Measurements from ENCODE around the gene TBC1D22A.

TBC1D22A gene

DNA sequence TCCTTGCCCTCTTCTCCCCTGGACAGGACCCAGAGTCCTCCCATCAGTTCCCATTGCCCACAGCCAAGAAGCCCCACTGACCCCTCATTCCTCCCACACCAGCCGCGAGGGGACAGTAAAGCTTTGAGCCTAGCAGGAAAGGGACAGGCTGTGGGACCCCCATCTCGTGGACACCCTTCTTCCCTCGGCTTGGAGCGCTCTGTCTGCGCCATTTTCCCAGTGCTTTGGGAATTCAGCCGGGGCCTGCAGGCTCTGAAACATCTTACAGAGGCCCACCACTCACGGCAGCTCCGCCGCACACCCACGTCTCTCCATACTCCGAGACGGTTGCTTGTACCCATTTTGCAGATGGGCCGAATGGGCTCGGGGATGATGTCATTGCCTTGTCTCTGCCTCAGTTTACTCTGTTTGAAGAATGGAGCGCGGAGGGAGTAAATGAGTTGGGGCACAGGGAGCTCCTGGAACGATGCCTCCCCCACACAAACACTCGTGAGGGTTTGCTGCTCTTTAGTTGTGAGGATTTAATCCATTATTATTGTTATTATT is 447.7 kb downstream of the TBC1D22A start:
- TF ChIP-seq, protein P1, sequence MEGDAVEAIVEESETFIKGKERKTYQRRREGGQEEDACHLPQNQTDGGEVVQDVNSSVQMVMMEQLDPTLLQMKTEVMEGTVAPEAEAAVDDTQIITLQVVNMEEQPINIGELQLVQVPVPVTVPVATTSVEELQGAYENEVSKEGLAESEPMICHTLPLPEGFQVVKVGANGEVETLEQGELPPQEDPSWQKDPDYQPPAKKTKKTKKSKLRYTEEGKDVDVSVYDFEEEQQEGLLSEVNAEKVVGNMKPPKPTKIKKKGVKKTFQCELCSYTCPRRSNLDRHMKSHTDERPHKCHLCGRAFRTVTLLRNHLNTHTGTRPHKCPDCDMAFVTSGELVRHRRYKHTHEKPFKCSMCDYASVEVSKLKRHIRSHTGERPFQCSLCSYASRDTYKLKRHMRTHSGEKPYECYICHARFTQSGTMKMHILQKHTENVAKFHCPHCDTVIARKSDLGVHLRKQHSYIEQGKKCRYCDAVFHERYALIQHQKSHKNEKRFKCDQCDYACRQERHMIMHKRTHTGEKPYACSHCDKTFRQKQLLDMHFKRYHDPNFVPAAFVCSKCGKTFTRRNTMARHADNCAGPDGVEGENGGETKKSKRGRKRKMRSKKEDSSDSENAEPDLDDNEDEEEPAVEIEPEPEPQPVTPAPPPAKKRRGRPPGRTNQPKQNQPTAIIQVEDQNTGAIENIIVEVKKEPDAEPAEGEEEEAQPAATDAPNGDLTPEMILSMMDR (IDR thresholded peaks at IDR 0.05; ENCODE audit: extremely low read depth, missing control alignments): no peak
- DNase-seq (ENCODE audit: low spot score): no peak

- TF ChIP-seq, protein P1 (IDR thresholded peaks at IDR 0.05; ENCODE audit: extremely low read depth, missing control alignments): no peak
- no peak for DNase-seq (ENCODE audit: low spot score)
Measured at GRCh38 chr22:47210686-47211085, 448.2 kb downstream of the TBC1D22A start.

DNA sequence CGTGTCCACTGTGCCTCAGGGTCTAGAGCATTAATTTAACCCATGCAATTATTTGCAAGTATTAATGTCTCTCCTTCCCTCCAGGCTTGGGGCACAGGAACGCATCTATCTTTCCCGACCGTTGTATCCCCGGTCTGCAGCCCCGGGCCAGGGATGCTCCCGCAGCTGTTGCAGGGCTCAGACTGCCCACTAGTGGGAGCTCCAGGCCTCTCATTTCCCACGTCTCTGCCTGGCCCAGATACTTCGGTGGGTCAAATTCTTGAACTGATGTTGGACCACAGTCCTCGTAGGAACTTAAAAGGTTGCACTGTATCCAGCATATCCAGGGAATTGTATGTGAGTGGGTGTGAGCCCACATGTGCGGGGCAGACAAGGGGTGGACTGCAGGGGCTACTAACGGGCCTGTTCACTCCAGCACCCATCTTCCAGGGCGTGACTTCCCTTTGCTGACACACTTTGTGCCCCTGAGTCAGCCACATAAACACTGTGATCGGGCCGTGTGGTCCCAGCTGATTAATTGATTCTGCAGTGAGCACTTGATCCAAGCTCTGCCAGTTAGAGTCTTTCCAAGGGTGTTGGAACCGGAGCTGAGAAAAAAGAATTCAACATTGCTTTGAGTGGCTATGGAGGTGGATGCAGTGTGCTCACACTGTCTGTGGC is 451.3 kb downstream of the TBC1D22A start:
- DNase-seq (ENCODE audit: low spot score): peak; percentile 76
- TF ChIP-seq, protein P1 (IDR thresholded peaks at IDR 0.05; ENCODE audit: extremely low read depth, missing control alignments): peak; percentile 85

DNA sequence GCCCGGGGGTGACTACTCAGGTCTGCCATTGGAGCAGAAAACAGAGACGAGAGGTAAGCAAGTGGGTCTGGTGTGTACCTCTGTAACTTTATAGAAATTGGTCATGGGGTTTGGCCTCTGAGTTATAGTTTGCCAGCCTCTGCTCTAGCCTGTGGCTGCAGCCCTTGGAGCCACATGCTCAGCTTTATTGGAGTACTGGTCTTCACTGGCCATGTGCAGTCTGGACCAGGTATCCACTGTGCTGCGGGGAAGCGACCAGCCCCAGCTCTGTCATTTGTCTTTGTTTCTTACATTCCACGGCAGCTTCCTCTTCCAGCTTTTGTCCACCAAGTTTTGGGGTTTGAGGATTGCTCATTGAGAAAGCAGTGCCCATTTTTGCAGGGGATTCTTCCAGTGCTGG is 453.4 kb downstream of the TBC1D22A start:
- TF ChIP-seq, protein P1 (IDR thresholded peaks at IDR 0.05; ENCODE audit: extremely low read depth, missing control alignments): no peak

DNA sequence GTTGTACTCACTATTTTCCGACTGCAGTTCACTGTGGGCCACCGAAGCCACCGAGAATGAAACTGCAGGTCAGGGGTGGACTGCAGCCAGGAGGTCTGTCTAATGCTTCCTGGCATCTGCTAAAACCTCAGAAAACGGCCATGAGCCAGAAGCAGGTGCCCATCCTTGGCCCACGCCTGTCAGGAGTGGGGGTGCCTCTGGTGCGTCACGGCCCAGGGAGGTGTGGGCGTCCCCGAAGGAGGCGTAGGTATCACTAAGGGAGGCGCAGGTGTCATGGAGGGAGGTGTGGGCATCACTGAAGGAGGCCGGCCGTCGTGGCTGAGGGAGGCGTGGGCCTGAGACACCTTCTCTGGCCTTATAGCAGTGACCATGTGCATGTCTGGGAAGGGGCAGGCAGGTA is 456.2 kb downstream of the TBC1D22A start:
- TF ChIP-seq, protein P1 (IDR thresholded peaks at IDR 0.05; ENCODE audit: extremely low read depth, missing control alignments): no peak
- no peak for DNase-seq (ENCODE audit: low spot score)

More for the DNA sequence above, 453.4 kb downstream of the TBC1D22A start:
- no peak for DNase-seq (ENCODE audit: low spot score)

- DNase-seq (ENCODE audit: low spot score): no peak
- TF ChIP-seq, protein P1 (IDR thresholded peaks at IDR 0.05; ENCODE audit: extremely low read depth, missing control alignments): no peak
Measured at GRCh38 chr22:47219789-47220188, 457.3 kb downstream of the TBC1D22A start.

DNA sequence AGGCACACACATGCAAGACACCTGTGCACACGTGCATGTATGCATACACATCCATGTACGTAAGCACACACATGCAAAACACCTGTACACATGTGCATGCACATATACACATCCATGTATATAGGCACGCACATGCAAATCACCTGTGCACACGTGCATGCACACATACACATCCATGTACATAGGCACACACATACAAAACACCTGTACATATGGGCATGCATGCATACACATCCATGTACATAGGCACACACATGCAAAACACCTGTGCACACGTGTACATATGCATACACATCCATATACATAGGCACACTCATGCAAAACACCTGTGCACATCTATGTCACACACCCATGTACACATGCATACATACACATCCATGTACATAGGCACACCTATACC is 458.3 kb downstream of the TBC1D22A start:
- TF ChIP-seq, protein P1 (IDR thresholded peaks at IDR 0.05; ENCODE audit: extremely low read depth, missing control alignments): no peak
- no peak for DNase-seq (ENCODE audit: low spot score)
